ENCODE results near the gene TMEM163.

- TF ChIP-seq CTCF (IDR thresholded peaks at IDR 0.05; ENCODE audit: low read depth, low read length, poor library complexity, severe bottlenecking) (no peak), EZH2phosphoT487 (IDR thresholded peaks at IDR 0.05; ENCODE audit: borderline replicate concordance, low read length) (no peak)
Measured at GRCh38 chr2:134567666-134568065, 151.1 kb downstream of the TMEM163 start.

Data from DOHH2 (cell line).